ENCODE measurements around the gene PIGU. TPM values are rescaled to one million over a fixed set of nuclear protein-coding genes. Genes with fewer than 3 reads are reported as not detected.
"Not testable (repeated sequence)": the region's sequence is repeated elsewhere in the genome, so short reads cannot be mapped to it uniquely, and the experiment has no call there.

PIGU gene
- total RNA-seq, 1 donor from 2014 or later, result 24.4 TPM

GRCh38 chr20:34624629-34625028 lies 52.3 kb downstream of the PIGU start:
- no peak for DNase-seq (ENCODE audit: low read depth)

GRCh38 chr20:34622821-34623451 lies 54.0 kb downstream of the PIGU start:
- no peak for DNase-seq (ENCODE audit: low read depth)

- no peak for DNase-seq (ENCODE audit: low read depth)
Observed at GRCh38 chr20:34621383-34622367, 55.2 kb downstream of the PIGU start.

- DNase-seq (ENCODE audit: low read depth), result no peak
Observed at GRCh38 chr20:34621036-34621343, 55.9 kb downstream of the PIGU start.

GRCh38 chr20:34618676-34619075 lies 58.2 kb downstream of the PIGU start:
- no peak for DNase-seq (ENCODE audit: low read depth)

GRCh38 chr20:34616913-34617312 lies 60.0 kb downstream of the PIGU start:
- DNase-seq (ENCODE audit: low read depth), result not testable (repeated sequence)

GRCh38 chr20:34615477-34615876 lies 61.4 kb downstream of the PIGU start:
- DNase-seq (ENCODE audit: low read depth), result no peak

- DNase-seq (ENCODE audit: low read depth), result not testable (repeated sequence)
Observed at GRCh38 chr20:34611976-34612375, 64.9 kb downstream of the PIGU start.

- DNase-seq (ENCODE audit: low read depth), result no peak
Observed at GRCh38 chr20:34607066-34607465, 69.8 kb downstream of the PIGU start.

- peak; percentile 18 for DNase-seq (ENCODE audit: low read depth)
Observed at GRCh38 chr20:34604980-34605788, 71.7 kb downstream of the PIGU start.

GRCh38 chr20:34600892-34601653 lies 75.8 kb downstream of the PIGU start:
- DNase-seq (ENCODE audit: low read depth), result no peak

GRCh38 chr20:34595377-34596184 lies 81.3 kb downstream of the PIGU start:
- no peak for DNase-seq (ENCODE audit: low read depth)

GRCh38 chr20:34586488-34587163 lies 90.3 kb downstream of the PIGU start:
- DNase-seq (ENCODE audit: low read depth), result no peak

GRCh38 chr20:34585019-34585418 lies 91.9 kb downstream of the PIGU start:
- DNase-seq (ENCODE audit: low read depth), result no peak

GRCh38 chr20:34583544-34583943 lies 93.3 kb downstream of the PIGU start:
- DNase-seq (ENCODE audit: low read depth), result peak; percentile 66

- DNase-seq (ENCODE audit: low read depth), result no peak
Observed at GRCh38 chr20:34582911-34583310, 94.0 kb downstream of the PIGU start.

- no peak for DNase-seq (ENCODE audit: low read depth)
Observed at GRCh38 chr20:34582221-34582620, 94.7 kb downstream of the PIGU start.

- peak; percentile 28 for DNase-seq (ENCODE audit: low read depth)
Observed at GRCh38 chr20:34581341-34582184, 95.3 kb downstream of the PIGU start.

Measured in myocyte (in vitro differentiated cells).